ELR (cell line): ENCODE data around the gene HS1BP3.

Experiments used
- DNase-seq: peaks from one replicate; pipeline ENCODE4 v3.0.0-alpha.2; 2015; ENCODE audit warnings: low read depth

HS1BP3 gene

DNA sequence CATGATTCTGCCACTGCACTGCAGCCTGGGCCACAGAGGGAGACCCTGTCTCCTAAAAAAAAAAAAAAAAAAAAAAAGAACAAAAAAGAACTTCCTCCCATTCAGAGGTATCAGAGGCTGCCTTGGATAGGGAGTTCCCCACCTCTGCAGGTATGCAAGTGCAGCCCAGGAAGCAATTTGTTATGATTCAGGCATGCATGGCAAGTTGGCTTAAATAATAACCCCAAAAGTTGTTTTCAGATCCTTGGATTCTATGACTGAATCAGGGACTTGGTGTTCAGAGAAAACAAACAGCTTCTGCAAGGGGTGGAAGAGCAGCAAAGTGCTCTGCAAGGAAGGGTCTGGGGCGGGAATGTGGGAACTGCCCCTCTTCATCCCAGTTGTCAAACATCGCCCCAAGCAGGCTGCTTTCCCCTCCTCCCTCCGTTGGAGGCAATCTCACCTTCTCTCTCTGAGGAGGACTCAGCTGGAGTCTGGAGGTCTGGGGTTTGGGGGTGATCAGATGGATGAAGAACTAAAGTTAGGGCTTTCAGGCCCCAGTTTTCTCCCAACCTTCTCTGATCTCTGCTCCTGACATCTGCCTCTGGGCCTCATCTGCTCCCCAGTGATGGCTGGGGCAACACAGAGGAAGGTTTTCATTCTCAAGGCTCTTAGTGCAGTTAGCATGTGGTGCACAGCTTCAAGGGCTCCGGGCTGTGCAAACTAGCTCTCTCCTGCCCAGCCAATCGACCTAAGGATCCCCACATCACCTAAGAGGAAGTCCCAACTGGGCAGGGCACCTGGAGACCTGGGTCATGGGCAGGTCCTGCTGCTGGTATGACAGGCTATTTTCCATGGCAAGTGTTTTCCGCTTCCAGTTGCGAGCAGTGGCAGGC is 12.5 kb upstream of the HS1BP3 start:
- DNase-seq, result no peak

- no peak for DNase-seq
Observed at GRCh38 chr2:20662308-20662937, 11.5 kb upstream of the HS1BP3 start.

- peak; percentile 72 for DNase-seq
Observed at GRCh38 chr2:20661421-20662307, 10.8 kb upstream of the HS1BP3 start.

DNA sequence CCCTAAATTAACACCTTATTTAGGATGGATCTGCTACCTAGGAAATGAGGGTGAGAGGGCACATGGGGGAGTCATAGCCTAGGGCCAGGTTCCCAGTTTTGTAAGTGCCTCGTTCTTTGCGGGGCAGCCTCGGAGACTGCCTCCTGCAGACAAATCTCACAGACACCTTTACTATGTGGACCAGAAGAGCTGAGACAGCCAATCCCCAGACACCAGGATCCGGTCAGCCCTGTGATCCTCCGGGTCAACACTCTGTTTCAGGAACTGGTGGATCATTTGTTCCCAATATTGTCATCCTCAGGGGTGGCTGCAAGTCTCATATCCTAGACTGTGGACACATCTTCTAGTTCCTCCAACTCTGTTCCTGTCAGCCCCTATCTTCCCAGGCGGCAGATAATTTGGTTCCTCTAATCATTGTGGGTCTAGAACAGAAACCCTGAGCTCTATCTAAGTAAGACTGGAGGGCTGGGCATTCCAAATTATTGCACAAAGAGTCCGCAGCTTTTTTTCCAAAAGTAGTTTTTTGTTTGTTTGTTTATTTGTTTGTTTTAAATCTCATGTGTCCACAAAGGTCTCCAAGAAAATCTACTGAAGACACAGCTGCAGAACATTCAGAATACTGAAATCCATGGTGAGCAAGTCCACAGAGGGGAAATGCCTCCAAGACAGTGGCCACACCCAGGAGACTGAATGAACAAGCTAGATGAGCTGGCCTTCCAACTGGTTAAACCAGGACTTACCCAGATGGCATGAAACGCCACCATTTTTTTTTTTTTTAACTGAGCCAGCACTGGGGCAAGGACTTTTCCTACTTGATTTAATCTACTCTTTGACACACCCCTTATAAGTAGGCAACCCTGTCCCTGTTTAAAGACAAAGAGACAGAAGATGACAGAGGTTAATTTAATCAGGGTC is 9.9 kb upstream of the HS1BP3 start:
- peak; percentile 57 for DNase-seq

DNA sequence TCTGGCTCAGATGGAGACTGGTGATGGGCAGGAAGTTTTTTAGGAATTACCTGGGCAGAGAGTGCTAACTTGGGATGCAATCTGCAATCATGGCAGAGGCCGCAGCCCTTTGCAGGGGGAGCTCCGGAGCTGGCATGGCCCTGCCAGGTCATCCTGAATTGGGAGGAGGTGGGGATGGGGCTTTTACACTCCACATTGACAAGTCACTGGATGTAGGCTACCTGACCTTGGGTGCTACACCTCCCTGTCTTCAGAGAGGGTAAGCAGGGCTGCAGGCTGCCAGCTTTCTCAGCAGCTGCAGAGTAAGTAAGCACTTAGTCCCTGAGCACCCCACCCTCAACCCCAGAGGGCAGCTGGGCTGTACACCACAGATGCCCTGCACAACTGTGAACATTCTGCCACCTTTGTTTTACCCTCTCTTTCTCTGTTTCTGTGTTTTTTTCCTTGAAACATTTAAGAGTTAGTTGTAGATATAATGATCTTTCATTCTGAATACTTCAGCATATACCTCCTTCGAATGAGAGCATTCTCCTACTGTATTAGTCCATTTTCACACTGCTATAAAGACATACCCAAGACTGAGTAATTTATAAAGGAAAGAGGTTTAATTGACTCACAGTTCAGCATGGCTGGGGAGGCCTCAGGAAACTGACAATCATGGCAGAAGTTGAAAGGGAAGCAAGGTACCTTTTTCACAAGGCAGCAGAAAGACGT is 6.8 kb upstream of the HS1BP3 start:
- no peak for DNase-seq

DNA sequence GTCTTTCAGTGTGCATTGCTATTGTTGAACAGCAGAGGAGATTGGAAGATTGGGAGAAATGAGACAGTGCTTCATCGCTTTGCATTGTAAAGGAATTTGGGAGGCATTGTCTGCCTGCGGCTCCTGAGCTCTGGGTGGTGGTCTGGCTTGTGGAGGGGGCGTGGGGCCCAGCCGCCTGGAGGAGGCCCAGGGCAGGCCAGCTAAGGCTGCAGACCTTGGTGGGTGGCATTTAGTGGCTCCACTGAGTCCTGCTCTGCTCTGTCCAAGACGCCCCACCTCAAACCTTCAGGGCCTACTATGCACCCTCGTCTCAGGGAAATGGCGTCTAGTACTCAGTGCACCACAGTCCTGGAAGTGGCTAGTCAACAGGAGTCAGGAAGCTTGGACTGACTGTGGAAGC is 5.7 kb upstream of the HS1BP3 start:
- DNase-seq, result no peak

- no peak for DNase-seq
Observed at GRCh38 chr2:20654535-20654813, 3.6 kb upstream of the HS1BP3 start.

GRCh38 chr2:20653695-20654534 is 3.0 kb upstream of the HS1BP3 start:
- DNase-seq, result no peak

DNA sequence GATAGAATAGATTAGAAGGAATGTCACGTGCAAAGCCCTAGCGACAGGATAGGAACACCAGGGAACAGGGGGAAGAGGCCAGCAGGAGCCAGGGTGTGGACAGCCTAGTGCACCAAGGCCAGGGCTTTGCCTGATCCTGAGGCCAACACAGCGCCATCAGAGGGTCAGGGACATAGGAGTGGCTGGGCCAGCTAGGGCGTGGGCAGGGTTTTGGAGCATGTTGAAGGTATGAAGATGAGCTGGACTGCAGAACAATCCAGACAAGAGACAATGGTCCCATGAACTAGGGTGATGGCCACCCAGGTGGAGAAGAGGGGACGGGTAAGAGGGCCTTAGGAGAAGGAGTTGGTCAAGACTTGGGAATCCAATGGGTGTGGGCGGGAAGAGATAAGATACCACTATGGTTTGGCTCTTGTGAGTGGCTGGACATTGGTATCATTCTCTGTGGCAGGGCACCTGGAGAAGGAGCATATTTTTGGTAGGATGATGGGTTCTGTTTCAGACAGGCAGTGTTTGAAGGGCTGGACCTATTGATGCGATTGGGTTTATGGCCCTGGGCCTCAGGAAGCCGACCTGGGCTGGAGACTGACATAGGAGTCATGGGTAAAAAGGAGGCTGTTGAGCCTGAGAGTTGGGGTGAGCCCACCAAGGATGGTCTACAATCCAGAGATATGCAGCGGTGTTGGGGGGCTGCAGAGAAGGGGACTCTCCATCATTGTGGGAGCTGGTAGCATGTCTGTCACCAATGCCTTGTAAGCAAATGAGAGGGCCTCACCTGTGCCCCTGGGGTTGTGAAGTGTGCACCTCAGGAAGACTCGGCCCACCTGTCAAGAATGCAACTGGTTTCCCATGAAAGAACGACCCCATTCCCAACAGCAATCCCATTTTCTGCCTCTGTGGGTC is 2.0 kb upstream of the HS1BP3 start:
- no peak for DNase-seq

DNA sequence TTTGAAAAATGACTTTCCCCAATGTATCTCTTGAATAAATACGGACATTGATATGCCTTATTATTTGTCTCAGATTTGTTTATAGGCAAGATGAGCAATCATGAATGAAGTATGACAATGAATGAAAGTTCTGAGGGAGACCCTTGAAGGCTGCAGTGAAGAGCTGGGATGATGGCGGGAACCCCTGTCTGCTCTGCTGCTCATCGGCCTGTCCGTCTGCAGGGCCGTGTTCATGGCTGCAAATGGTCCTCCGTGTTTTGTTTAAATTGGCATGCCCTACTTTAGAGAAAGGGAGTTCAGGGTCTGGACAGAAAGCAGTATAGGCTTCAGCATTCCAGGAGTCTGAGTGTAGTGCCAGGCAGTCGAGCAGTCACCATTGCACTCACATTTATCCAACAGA is 1.2 kb upstream of the HS1BP3 start:
- DNase-seq, result no peak

GRCh38 chr2:20651731-20652099 is 817 bp upstream of the HS1BP3 start:
- DNase-seq, result no peak

GRCh38 chr2:20650393-20650876 is 463 bp downstream of the HS1BP3 start:
- DNase-seq, result peak; percentile 54

DNA sequence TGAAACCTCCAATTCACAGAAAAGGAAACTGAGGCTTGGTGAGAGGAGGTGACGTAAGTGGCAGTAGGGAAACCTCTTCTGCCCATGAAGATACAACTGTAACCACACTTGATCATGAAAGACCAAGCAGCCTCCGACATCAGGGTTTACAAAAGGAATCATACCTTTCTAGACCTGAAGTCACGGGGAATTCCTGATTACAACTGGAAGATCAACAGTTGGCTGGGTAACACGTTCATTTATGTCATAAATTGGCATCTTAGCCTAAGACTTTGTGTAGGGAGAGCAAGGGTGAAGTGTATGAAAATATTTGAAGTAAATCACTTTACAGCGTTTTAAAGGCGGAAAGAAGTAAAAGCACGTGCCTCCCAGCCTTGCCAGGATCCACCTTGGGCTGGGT is 922 bp downstream of the HS1BP3 start:
- DNase-seq, result no peak

- DNase-seq, result no peak
Observed at GRCh38 chr2:20649576-20649975, 1.3 kb downstream of the HS1BP3 start.

DNA sequence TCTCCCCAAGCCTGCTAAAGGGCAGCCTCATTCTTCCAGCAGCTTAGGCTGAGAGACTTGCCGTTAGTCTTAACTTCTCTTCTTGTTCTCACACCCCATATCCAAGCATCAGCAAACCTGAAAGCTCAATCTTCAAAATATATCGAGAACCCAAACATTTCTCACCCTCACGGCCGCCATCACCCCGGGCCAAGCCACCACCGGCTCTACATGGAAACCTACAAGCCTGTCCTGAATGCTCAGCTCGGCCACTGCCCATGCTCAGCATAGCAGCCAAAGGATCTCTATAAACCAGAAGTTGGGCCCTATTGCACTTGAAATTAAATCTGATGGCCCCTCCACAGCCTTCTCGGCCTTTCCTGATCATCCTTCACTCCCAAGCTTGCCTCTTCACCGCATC is 2.1 kb downstream of the HS1BP3 start:
- DNase-seq, result no peak

GRCh38 chr2:20648206-20648605 is 2.7 kb downstream of the HS1BP3 start:
- DNase-seq, result no peak

GRCh38 chr2:20647738-20648137 is 3.2 kb downstream of the HS1BP3 start:
- no peak for DNase-seq

DNA sequence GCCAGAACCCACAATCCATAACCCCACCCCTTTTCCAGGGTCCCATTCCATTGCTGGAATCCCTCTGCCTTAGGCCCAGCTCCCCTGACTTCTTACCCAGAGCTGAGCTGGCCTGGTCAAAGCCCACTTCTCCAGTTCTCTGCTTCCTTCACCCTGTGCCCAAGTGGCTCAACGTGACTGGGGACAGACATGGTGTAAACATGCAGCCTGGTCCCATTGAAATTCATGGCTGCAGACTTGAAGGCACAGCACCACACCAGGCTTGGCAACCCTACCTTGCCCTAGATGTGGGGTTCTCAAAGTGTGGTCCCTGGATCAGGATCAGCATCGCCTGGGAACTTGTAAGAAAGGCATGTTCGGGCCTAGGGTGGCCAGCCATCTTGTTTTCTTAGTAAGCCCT is 3.7 kb downstream of the HS1BP3 start:
- no peak for DNase-seq

DNA sequence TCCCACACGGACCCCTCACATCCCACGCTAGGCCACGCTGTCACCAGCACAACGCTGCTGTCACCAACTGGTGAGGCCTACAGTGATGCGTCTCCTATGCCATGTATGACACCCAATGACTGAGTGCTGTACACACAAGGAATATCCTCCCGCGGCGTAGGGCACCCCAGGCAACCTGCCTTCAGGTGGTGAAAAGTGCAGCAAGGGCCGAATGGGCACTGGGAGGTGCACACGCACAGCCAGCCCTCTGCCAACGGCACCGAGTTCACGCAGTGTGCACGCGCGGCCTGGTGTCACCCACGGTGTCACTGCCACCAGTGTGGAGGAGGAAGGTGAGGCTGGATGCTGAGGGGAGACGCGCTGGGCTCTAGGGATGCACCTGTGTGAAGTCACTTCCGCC is 4.5 kb downstream of the HS1BP3 start:
- DNase-seq, result no peak
